Suppressor macrophage treated with lipopolysaccharide for 4 hours (primary cell): Measurements from ENCODE around the gene NAXE.

Source experiments
- DNase-seq: peaks from one replicate; pipeline ENCODE4 v3.0.0-alpha.2; 2020

NAXE gene

GRCh38 chr1:156591432-156592157 lies at the start of gene NAXE:
Gene NAXE (plus strand): TSS chr1:156591776. CDS start chr1:156591805, 29 bp downstream.
- peak; percentile 79 for DNase-seq

DNA sequence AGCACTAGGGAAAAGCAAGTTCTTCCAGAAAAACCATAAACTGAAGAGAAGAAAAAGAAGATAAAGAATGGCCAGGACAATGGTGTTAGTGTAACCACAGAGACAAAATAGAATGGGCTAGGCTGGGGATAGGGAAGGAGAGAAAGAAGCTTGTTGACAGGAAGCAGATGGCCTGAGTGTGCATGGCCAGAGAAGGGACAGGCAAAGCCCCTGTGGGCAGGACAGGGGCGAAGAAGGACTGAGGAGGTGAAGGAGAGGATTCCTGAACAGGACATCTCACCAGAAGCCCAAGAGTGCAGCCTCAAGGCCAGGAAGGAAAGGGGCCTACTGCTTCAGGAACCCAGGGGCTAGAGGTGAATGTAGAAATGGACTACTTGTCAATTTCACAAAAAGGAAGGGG lies 48.5 kb upstream of the NAXE start:
- DNase-seq = no peak

DNA sequence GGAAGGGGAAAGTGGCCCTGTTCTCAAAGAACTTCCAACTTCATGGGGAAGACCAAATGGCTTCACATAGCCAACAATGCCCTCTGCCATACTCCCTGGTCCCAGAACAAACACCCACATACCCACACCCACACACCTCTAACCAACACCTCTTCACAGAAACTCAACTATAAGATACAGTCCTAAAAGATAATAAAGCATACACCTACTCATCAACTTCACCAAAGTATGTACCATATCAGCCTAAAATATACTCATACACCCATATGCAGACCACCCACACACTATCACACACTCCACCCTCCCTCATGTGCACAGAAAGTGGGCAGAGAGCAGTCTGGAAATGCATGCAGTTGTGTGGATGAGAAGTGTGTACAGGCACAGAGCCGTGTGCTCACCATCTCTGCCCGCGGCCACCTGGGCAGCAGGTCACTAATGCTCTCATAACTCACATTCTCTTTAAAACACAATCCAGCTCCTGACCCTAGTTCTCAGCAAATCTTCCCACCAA lies 46.9 kb upstream of the NAXE start:
- no peak for DNase-seq

GRCh38 chr1:156546267-156546666 lies 45.3 kb upstream of the NAXE start:
- no peak for DNase-seq

DNA sequence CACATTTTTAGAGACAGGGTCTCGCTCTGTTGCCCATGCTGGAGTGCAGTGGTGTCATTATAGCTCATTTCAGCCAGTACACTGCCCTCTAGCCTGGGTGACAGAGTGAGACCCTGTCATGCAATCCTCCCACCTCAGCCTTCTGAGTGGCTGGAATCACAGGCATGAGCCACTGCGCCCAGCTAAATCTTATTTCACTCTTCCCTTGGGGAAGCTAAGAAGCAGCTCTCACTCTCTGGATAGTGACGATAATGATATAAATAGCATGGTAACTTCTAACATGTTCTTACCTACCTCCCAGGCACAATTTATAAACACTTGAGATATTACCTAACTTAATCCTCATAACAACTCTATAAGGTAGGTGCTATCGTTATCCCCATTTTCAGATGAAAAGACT lies 44.1 kb upstream of the NAXE start:
- no peak for DNase-seq

- no peak for DNase-seq
Measured at GRCh38 chr1:156547982-156548381, 43.6 kb upstream of the NAXE start.

- DNase-seq = no peak
Measured at GRCh38 chr1:156549390-156549789, 42.2 kb upstream of the NAXE start.

DNA sequence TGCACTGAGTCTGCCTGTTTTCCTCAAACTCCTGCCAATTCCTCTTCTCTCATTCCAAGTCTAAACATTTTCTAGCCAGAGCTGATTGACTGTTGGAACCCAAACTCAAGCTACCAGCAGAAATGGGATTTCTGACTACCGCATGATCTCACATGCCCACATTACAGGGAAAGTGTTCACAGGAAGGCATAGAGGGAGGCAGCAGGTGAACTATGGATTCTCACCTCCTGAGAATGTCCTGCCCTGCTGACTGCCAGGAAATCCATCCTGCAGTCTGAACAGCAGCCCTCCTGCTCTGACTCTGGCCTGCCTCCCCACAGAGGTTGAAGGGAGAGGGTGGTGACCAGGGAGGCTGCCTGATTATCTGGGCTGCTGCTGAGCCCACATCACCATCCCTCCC lies 41.7 kb upstream of the NAXE start:
- no peak for DNase-seq

DNA sequence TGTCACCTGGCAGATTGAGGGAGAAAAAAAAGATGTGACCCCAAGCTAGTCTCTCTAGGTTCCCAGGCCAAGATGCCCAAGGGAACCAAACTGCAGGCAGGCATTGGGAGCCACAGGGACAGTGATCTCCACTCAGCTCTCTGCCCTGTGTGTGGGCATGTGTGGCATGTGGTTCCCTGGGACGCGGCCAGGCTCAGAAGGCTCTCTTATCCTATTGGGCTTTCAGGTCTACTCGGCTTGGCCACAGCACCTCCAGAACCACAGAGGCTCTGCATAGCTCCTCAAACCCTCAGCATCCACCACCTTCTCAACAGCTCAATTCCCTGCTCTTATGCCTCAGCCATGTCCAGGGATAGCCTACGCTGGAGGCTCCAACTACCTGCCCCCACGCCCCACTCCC lies 41.2 kb upstream of the NAXE start:
- DNase-seq = no peak

DNA sequence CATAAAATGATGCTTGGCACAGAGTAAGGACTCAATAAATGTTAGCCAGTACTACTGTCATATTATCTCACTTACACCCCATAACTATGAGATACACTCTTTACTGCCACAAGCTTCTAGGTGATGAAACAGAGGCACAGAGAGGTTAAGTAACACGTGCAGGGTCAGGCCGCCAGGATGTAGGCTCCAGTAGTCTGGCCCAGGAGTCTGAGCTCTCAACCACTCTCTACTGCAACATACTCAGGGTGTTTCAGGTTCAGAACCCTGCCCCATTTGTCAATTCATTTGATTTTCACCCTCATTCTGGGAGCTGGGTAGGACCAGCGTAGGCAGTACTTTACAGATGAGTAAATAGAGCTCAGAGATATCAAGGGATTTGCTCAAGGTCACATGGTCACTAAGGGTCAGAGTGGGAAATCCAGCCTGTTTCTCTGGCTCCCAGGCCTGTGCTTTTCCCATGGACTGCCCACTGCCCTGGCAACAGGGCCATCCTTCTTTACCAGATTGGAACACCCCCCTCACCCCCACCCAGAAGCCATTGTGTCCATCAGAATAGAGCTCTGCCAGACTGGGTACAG lies 40.4 kb upstream of the NAXE start:
- DNase-seq = no peak

- peak; percentile 48 for DNase-seq
Measured at GRCh38 chr1:156551869-156552268, 39.7 kb upstream of the NAXE start.

GRCh38 chr1:156552518-156552917 lies 39.1 kb upstream of the NAXE start:
- DNase-seq = no peak

GRCh38 chr1:156552937-156553336 lies 38.6 kb upstream of the NAXE start:
- peak; percentile 82 for DNase-seq

GRCh38 chr1:156553860-156554485 lies 37.6 kb upstream of the NAXE start:
- no peak for DNase-seq

DNA sequence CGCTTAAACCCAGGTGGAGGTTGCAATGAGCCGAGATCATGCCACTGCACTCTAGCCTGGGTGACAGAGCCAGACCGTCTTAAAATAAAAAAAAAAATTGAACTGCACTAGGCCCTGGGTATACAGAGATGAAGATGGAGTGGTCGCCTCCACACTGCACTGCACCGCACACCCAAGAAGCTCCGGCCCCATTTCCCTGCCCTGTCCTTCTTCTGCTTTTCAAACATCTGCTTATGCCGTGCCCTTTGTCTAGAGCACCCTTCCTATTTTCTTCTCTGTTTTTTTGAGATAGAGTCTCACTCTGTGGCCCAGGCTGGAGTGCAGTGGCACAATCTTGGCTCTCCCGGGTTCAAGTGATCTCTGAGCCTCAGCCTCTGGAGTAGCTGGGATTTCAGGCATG lies 36.6 kb upstream of the NAXE start:
- DNase-seq = no peak

DNA sequence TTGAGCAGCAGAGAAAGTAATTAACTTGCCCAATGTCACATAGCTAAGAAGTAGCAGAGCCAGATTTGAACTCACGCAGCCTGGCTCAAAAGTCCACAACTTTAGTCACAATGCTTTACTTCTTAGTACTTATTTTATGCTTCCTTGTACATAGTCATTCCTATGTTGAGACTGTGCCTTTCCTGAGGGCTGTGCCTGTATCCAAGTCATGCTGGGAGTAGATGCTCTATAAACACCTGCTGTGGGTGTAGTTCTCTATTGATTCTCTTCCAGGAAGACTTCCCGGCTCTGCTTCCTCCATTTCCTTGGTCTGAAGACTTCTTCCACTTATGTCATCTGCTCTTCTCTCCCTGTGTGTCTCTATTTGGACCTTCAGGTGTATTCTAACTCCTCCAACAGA lies 35.9 kb upstream of the NAXE start:
- DNase-seq = no peak

DNA sequence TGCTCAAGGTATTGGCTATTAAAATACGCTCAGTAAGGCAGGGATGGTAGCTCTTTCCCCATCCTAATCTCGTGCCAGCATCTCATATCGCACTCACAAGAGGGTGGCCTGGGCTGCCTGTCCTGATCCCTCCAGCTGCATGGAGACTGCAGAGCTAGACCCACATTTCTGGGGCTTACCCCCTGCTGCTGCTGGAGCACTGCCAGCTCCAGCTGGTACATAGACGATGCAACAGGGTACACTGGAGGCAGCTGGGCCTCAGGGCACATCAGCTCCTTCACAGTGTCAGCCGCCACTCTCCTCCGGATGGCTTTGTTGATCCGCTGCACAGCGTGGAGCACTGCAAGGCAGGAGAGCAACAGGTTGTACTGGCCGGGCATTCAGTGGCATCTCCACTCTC lies 35.2 kb upstream of the NAXE start:
- no peak for DNase-seq

DNA sequence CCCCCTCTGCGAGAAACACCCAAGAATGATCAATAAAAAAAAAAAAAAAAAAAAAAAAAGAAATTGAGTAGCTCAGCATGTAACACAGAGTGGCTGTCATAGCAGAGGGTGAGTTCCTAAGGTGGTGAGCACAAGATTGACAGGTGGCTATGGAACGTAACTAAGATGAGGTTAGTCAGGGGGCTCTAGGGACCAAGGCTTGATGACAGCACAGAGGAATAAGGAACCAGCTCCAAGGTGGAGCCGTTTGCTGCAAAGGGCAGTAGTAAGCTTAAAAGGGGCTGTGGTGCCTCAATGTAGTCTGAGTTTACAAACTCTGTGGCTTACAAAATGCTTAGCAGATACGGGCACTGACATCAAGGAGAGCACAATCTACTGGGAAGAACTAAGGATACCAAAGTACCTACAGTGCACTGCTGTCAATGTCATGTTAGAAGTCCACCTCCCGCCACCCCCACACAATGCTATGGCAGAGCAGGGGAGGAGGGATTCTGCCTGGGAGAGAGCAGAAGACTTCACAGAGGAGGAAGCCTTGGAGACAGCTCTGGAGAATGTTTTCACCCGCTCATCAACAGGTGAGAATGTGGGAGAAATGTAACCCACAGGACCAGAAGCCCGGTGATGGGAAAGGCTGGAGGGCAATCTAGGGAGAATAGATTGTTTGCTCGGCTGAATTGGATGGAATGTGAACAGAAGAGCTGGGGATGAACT lies 32.3 kb upstream of the NAXE start:
- no peak for DNase-seq

DNA sequence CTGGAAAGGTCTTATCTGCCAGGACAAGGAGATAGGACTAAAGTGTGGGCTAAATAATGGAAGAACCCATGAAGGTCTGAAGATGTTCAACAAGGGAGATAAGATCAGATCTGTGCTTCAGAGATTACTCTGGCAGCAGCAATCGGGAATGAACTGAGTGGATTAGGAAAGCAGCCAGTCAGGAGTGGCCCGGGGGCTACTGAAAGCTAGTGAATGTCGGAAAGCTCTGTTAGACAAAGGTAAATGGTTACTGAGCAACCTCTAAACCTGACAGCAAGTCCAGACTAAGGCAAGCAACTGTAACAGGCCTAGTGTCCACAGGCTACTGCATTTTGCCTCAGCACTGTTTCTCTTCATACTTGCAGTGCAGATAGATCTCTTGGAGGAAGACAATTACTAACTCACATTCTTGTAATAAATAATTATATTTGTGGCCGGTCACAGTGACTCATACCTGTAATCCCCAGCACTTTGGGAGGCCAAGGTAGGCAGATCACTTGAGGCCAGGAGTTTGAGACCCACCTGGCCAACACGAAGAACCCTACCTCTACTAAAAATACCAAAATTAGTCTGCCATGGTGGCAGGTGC lies 31.7 kb upstream of the NAXE start:
- no peak for DNase-seq

DNA sequence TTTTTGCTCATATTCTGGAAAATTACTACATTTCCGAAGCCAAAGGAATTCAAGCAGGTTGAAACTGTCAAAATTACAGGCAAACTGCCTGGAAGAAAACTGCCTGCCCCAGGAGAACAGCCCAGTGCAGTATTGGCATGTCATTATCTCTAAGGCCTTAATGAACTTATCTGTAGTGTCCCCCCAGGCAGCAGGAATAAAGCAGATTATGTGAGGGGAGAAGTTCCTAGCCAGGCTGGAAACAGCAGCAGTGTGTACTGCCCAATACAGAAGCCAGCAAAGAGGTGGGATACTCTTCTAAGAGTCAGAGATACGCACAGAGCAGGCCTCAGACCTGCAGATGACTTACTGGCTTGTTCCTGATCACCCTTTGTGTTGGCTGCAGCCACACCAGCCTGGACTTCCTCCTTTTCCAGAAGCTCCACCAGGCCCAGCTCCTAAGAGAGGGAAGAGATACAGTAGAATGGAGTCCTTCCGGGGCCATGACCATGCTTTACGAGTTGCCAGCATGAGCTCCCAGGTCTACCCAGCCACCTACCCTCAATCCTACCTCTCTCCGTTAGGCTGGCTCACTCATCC lies 30.9 kb upstream of the NAXE start:
- DNase-seq = no peak

DNA sequence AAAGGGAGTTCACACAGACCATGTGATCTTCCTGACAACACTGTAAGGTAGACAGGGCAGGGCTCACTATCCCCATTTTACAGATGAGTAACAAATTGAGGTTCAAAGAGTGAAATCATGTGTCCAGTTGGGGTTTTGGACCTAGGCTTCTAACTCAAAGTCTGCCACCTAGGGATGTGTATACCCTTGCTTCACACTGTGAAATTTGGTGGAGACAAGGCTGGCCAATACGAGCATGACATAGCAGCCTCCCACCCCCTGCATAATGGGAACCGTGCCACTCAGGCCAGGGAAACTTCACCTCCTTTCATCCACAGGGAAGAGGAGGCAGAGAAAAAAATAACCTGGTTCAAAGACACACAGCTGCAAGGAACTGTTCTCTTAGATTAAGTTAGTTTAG lies 26.1 kb upstream of the NAXE start:
- DNase-seq = no peak

GRCh38 chr1:156566436-156566835 lies 25.1 kb upstream of the NAXE start:
- DNase-seq = no peak
